Naive B cell (primary cell): Measurements from ENCODE around the gene FLNB. TPM values are rescaled to one million over a fixed set of nuclear protein-coding genes. Genes with fewer than 3 reads are reported as not detected.

Experiments used
- ATAC-seq, 2 donors: fragments of 150-1000 bp; cut with Tn5 transposase; 2 replicates each; pipeline ENCODE4 v1.10.0; 2021; ENCODE audit warnings: low read depth in 2 of 2, mild to moderate bottlenecking in 2 of 2, moderate library complexity in 2 of 2
- DNase-seq: peaks from one replicate; pipeline ENCODE4 v3.0.0; 2022
- H3K27ac Mint-ChIP-seq, 6 donors: one replicate each; pipeline ENCODE4 v1.8.0; 2020 to 2022; ENCODE audit warnings: mild to moderate bottlenecking in 6 of 6, mixed read lengths in 6 of 6, moderate library complexity in 5 of 6, inconsistent platforms in 2 of 6
- H3K27me3 Mint-ChIP-seq, 3 donors: one replicate each; pipeline ENCODE4 v1.8.0; 2021 to 2022; ENCODE audit warnings: mixed read lengths in 3 of 3, mild to moderate bottlenecking in 1 of 3
- H3K36me3 Mint-ChIP-seq, 2 donors: one replicate each; pipeline ENCODE4 v1.8.0; 2020 to 2022; ENCODE audit warnings: mixed read lengths in 2 of 2, inconsistent platforms in 1 of 2, mild to moderate bottlenecking in 1 of 2
- H3K4me1 Mint-ChIP-seq, 3 donors: one replicate each; pipeline ENCODE4 v1.8.0; 2020 to 2022; ENCODE audit warnings: mixed read lengths in 3 of 3, inconsistent platforms in 1 of 3, mild to moderate bottlenecking in 1 of 3, moderate library complexity in 1 of 3
- H3K4me3 Mint-ChIP-seq, 8 donors: one replicate each; pipeline ENCODE4 v1.8.0; 2020 to 2022; ENCODE audit warnings: mild to moderate bottlenecking in 8 of 8, mixed read lengths in 8 of 8, moderate library complexity in 8 of 8, inconsistent platforms in 2 of 8
- H3K9me3 Mint-ChIP-seq, 7 donors: one replicate each; pipeline ENCODE4 v1.8.0; 2020 to 2022; ENCODE audit warnings: mixed read lengths in 7 of 7, mild to moderate bottlenecking in 5 of 7, inconsistent platforms in 2 of 7, moderate library complexity in 1 of 7
- polyA plus RNA-seq, 6 donors: library from polyadenylated mRNA; unstranded; fragments of 300-500 nt; fragmentation: Illumina TruSeq; gene quantifications; one replicate each; pipeline ENCODE4 v1.2.3, GENCODE V29; 2021; ENCODE audit warnings: low read depth in 6 of 6

The FLNB gene
- polyA plus RNA-seq, 6 donors from 2014 or later: 3.2 to 14.6 (median 9.7) TPM

DNA sequence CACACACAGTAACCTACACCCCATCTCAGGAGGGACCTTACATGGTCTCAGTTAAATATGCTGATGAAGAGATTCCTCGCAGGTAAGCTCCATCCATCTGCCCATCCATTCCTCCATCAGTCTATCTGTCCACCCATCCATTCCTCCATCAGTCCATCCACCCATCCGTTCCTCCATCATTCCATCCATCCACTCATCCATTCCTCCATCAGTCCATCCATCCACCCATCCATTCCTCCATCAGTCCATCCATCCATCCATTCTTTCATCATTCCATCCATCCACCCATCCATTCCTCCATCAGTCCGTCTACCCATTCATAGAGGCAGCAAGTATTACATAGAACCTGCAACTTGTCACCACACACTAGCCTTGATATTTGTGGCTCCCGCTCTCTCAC, 124.6 kb downstream of the FLNB start:
- Mint-ChIP-seq H3K27me3 (no peaks in the 10 kb centered on the region), H3K4me3 (no peak overlapping the region), H3K36me3 (peaks cover 28 to 44% of the 10 kb centered on the region in 2 donors), H3K9me3 (peaks cover 0 to 2% (median 0%) of the 10 kb centered on the region in 7 donors), H3K27ac (peak overlapping the region in 1 of 6 donors; percentile 55), H3K4me1 (peaks cover 0 to 3% (median 0%) of the 10 kb centered on the region in 3 donors)
- ATAC-seq: no peak
- DNase-seq: no peak

DNA sequence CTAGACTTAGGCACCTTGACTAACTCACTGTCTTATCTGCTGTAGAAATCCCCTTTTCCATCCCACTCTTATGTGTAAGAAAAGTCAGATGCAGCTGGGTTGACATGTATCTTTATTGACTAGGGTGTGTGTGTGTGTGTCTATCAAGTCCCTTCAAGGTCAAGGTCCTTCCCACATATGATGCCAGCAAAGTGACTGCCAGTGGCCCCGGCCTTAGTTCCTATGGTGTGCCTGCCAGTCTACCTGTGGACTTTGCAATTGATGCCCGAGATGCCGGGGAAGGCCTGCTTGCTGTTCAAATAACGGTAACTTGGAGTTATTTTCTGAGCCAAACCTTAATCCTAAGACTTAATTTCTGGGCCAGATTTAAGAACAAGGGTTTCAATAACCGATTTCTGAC, 126.2 kb downstream of the FLNB start:
- no peaks in the 10 kb centered on the region for H3K27me3 Mint-ChIP-seq
- H3K27ac Mint-ChIP-seq: no peak overlapping the region
- no peak for DNase-seq
- ATAC-seq: no peak
- H3K4me1 Mint-ChIP-seq: peaks cover 0 to 3% (median 0%) of the 10 kb centered on the region in 3 donors
- no peaks in the 10 kb centered on the region for H3K9me3 Mint-ChIP-seq
- no peak overlapping the region for H3K4me3 Mint-ChIP-seq
- peaks cover 22 to 48% of the 10 kb centered on the region in 2 donors for H3K36me3 Mint-ChIP-seq

DNA sequence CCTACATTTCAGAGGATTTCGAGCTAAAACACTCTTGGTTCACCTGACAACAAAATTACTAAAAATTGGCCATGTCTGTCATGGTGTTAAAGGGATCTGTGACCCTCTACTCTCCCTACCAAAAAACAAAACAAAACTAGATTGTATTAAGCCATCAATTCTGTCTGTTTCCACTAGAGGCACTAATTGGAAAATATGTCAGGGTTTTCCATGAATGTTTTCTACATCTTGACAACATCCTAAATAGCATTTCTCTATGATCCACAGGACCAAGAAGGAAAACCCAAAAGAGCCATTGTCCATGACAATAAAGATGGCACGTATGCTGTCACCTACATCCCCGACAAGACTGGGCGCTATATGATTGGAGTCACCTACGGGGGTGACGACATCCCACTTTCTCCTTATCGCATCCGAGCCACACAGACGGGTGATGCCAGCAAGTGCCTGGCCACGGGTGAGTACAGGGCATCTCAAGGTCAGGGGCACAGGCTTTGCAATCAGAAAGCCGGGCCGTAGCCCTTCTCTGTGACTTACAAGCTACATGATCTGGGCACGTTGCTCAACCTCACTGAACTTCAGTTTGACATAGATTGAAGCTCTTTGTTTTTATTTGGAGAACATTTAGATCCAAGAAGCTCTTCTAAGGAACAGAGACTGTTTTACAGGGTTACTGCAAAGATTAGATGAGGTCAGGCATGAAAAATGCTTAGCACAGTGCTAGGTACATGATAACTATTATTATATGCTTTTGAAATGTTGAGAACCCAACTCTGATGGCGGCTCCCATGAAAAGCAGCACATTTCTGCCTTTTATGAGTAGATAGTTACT, 127.7 kb downstream of the FLNB start:
- Mint-ChIP-seq H3K9me3 (no peaks in the 10 kb centered on the region), H3K27me3 (no peaks in the 10 kb centered on the region), H3K27ac (peak overlapping the region in 1 of 6 donors; percentile 46), H3K4me3 (no peak overlapping the region), H3K4me1 (no peaks in the 10 kb centered on the region), H3K36me3 (peaks cover 28 to 55% of the 10 kb centered on the region in 2 donors)
- ATAC-seq (no peak), DNase-seq (no peak)

DNA sequence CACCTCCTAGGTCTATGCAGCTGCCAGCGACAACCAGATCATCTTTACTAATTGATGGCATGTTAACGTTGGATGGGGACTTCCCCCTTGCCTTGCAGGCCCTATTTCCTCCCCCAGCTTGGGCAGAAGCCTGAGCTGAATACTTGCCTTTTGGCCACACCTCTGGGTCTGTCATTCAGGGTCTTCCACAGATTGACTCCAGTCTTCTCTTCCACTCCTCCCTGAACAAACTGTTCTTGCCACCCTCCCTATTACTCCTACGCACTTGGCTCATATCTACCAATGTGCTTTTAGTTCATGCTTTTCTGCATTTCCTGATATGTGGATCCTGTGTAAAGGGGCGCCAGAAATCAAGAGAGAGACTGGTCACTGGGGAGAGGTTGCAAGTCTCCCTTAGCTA, 129.1 kb downstream of the FLNB start:
- peaks cover 41% of the 10 kb centered on the region in 2 donors for H3K36me3 Mint-ChIP-seq
- H3K9me3 Mint-ChIP-seq: no peaks in the 10 kb centered on the region
- no peak for DNase-seq
- H3K27me3 Mint-ChIP-seq: no peaks in the 10 kb centered on the region
- peak overlapping the region in 3 of 6 donors; percentile 15 to 77 (median 16) for H3K27ac Mint-ChIP-seq
- H3K4me3 Mint-ChIP-seq: no peak overlapping the region
- H3K4me1 Mint-ChIP-seq: no peaks in the 10 kb centered on the region
- no peak for ATAC-seq

DNA sequence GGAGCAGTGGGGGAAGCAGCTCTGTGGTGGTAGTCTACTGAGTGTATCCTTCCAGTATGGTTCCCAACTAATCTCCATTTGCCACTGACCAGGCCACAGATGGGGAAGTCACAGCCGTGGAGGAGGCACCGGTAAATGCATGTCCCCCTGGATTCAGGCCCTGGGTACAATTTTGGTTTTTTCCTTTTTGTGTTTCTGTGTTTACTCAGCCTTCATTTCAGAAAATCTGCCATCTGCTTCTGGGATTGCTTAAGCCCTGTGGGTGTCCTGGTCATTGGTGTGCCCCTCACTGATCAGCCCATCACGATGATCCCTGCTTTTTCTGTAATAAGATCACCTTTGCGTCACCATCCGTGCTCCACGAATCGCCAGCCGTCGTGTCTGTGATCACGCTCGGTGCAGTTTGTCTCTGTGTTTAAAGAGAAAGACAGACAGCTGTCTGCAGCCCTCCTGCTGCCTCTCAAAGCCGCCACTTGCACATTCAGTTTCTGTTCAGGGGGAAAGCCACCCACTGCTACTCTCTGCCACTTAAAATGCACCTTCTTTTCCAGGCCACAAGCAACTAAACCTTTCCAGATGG, 133.6 kb downstream of the FLNB start:
- Mint-ChIP-seq H3K27me3 (no peaks in the 10 kb centered on the region), H3K4me3 (no peak overlapping the region), H3K9me3 (no peaks in the 10 kb centered on the region), H3K27ac (peak overlapping the region in 3 of 6 donors; percentile 26 to 58 (median 26)), H3K36me3 (peaks cover 43 to 48% of the 10 kb centered on the region in 2 donors), H3K4me1 (no peaks in the 10 kb centered on the region)
- ATAC-seq: no peak
- DNase-seq: no peak

DNA sequence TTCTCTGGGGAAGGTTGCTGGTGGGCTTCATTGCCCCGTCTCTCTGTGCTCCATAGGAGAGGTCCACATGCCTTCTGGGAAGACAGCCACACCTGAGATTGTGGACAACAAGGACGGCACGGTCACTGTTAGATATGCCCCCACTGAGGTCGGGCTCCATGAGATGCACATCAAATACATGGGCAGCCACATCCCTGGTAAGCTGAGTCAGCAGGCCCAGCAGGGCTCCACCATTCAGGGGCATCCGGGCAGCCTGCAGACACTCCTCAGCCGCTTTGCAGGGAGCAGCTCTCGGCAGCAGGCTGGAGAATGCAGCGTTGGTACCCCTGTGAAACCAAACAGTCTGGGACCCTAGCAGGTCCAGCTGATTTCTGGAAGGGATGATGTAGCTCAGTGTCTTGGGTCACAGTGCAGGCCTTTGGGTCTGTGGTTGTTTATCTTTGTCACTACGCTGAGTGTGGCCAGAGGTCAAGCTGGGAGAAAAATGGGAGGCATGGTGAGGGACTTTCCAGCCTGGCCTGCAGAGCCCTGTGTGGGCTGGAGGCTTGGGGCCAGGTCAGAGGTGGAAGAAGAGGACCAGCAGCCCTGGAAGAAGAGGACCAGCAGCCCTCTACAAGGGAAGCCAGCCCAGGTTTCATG, 135.3 kb downstream of the FLNB start:
- no peaks in the 10 kb centered on the region for H3K9me3 Mint-ChIP-seq
- no peak overlapping the region for H3K27ac Mint-ChIP-seq
- peak overlapping the region in 1 of 8 donors; percentile 62 for H3K4me3 Mint-ChIP-seq
- no peaks in the 10 kb centered on the region for H3K27me3 Mint-ChIP-seq
- no peaks in the 10 kb centered on the region for H3K4me1 Mint-ChIP-seq
- no peak for DNase-seq
- ATAC-seq: no peak
- peaks cover 39 to 40% of the 10 kb centered on the region in 2 donors for H3K36me3 Mint-ChIP-seq

DNA sequence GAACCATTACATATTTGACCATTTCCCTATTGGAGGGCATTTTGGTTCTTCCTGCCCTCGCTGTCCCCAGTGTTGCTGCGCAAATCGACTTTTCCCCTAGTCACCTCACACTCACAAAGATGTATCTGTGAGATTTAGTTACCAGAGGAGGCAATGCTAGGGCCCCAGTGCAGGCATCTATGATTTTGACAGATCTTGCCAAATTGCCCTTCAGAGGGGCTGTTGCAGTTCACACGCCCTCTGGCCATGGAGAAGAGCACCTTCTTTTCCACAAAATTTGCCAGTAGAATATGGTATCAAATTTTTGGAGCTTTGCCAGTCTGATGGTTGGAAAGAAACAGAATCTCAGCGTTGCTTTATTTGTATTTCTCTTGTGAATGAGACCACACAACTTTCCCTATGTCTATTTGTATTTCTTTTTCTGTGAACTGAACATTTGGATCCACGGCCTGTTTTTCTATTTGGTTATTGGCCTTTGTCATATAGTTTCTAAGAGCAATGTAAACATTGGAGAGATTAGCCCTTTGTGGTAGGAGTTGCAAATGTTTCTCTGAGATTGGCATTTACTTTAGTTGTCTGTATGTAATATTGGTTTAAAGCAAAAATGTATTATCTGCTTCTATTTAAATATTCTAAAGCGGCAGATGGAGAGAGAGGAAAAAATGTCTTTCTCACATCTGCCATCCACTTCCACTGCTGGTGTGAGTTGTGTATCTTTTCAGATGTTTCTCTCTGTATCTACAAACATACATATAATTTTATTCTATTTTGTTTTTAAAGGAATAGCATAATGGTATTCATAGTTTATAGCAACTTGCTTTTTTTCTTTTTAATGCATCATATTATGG, 136.5 kb downstream of the FLNB start:
- H3K4me3 Mint-ChIP-seq: no peak overlapping the region
- no peak for ATAC-seq
- H3K27ac Mint-ChIP-seq: peak overlapping the region in 2 of 6 donors; percentile 49 to 56
- no peaks in the 10 kb centered on the region for H3K4me1 Mint-ChIP-seq
- H3K36me3 Mint-ChIP-seq: peaks cover 37 to 52% of the 10 kb centered on the region in 2 donors
- H3K9me3 Mint-ChIP-seq: no peaks in the 10 kb centered on the region
- no peak for DNase-seq
- H3K27me3 Mint-ChIP-seq: no peaks in the 10 kb centered on the region

DNA sequence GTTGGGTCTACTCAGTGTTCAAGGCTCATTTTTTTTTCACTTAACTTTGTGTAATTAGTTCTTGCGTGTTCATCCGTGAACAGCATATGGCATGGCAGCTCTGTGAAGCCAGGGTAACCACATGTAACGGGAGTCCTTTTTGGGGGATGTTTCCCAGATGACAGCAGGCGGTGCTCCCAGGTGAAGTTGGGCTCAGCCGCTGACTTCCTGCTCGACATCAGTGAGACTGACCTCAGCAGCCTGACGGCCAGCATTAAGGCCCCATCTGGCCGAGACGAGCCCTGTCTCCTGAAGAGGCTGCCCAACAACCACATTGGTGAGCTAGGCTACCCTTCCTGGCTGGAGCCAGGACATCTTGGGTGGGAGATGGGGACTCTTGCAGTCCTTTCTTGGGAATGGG, 139.8 kb downstream of the FLNB start:
- no peaks in the 10 kb centered on the region for H3K27me3 Mint-ChIP-seq
- DNase-seq (no peak), ATAC-seq (no peak)
- H3K27ac Mint-ChIP-seq: no peak overlapping the region
- peaks cover 28 to 51% of the 10 kb centered on the region in 2 donors for H3K36me3 Mint-ChIP-seq
- no peaks in the 10 kb centered on the region for H3K4me1 Mint-ChIP-seq
- H3K9me3 Mint-ChIP-seq: no peaks in the 10 kb centered on the region
- H3K4me3 Mint-ChIP-seq: no peak overlapping the region

DNA sequence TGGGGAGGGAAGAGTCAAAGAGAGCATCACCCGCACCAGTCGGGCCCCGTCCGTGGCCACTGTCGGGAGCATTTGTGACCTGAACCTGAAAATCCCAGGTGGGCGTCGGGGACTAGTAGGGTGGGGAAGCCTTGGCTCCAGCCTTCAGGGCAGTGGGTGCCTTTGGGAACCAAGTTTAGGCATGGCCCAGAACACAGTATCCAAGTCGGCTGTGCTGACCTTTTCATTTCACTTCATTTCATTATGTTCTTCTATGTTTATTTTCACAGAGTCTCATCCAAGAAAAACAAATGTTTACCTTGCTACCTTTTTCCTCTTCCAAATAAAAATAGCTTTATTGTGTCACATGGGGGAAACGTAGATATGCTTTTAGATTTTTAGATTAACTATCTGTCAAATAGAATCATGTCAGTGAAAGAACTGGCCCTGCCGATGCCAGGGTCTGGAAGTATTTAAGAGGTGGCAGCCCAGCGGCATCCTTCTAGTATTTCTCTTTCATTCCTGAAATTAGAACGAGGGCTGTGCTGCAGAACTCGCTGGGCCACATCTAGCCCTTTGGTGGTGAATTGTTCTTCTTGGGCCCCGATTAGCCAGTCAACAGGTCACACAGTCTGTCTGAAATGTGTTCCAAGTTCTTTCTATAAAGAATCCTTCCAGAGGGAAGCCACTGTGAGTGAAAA, 142.0 kb downstream of the FLNB start:
- peaks cover 32 to 39% of the 10 kb centered on the region in 2 donors for H3K36me3 Mint-ChIP-seq
- no peaks in the 10 kb centered on the region for H3K9me3 Mint-ChIP-seq
- H3K27me3 Mint-ChIP-seq: no peaks in the 10 kb centered on the region
- no peak overlapping the region for H3K27ac Mint-ChIP-seq
- no peak for ATAC-seq
- DNase-seq: no peak
- no peak overlapping the region for H3K4me3 Mint-ChIP-seq
- H3K4me1 Mint-ChIP-seq: no peaks in the 10 kb centered on the region

DNA sequence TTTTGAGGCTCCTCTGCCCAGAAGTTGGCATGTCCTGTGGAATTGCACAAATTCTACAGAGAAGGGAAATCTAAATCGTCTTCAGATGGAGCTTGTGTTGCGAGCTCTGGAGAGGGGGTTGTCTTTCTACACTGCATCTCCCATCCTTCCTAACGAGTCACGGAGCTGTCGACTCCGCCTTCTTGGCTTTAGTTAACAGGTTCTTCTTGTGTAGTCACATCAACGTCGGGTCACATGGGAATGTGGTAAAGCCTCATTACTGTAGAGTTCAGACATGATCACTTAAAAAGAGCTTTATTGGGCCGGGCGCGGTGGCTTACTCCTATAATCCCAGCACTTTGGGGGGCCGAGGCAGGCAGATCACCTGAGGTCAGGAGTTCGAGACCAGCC, 142.6 kb downstream of the FLNB start:
- no peaks in the 10 kb centered on the region for H3K9me3 Mint-ChIP-seq
- DNase-seq (no peak), ATAC-seq (no peak)
- H3K4me1 Mint-ChIP-seq: no peaks in the 10 kb centered on the region
- H3K4me3 Mint-ChIP-seq: no peak overlapping the region
- H3K27me3 Mint-ChIP-seq: no peaks in the 10 kb centered on the region
- peak overlapping the region in 1 of 6 donors; percentile 65 for H3K27ac Mint-ChIP-seq
- peaks cover 32 to 39% of the 10 kb centered on the region in 2 donors for H3K36me3 Mint-ChIP-seq

DNA sequence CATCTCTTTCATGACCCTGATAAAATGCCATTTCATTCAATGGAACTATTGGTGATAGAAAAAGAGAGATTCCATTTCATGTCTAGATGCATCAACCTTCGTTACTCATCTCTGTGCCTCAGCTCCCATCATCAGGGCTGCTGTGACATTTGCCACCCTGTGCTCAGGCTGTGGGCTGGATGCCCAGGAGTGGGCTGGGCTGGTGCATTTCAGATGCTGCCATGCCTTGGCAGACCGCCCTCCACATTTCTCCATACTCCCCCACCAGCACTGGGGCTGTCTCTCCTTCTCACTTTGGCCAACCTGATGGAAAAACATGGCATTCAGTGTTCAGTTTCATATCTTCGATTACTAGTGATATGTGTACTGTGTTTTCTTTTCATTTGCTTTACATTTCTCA, 143.4 kb downstream of the FLNB start:
- ATAC-seq (no peak), DNase-seq (no peak)
- H3K27me3 Mint-ChIP-seq: no peaks in the 10 kb centered on the region
- H3K4me1 Mint-ChIP-seq: no peaks in the 10 kb centered on the region
- H3K4me3 Mint-ChIP-seq: no peak overlapping the region
- peak overlapping the region in 1 of 6 donors; percentile 30 for H3K27ac Mint-ChIP-seq
- H3K9me3 Mint-ChIP-seq: no peaks in the 10 kb centered on the region
- H3K36me3 Mint-ChIP-seq: peaks cover 28 to 34% of the 10 kb centered on the region in 2 donors

DNA sequence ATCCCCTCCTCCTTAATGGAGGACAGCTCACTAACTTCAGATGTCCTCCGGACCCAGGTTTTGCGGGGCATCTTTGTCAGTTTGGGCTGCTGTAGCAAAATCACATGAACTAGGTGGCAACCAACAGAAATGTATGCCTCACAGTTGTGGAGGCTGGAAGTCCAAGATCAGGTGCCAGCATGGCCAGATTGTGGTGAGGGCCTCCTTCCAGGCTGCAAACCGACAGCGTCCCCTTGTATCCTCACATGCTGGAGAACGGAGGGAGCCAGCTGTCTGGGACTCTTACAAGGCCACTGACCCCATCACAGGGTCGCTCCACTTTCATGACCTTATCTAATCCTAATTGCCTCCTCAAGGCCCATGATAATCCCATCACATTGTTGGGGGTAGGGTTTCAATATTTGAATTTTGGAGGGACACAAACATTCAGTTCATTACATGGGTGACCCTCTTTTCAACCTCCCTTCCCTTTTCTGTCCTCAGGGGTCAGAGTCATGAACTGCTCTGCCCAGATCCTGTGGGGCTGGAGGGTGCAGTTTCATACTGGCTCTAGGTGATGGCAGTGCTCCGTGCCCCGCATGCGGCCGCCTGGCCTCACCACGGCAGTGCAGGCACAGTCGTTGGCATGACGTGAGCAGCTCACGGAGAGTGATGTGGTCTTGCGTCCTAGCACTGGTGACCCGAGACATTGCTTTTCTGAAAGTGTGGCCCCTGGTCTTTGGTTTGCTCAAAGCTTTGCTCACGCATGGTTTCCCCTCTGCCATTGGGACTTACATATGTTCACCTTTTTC, 144.2 kb downstream of the FLNB start:
- peak overlapping the region in 1 of 6 donors; percentile 48 for H3K27ac Mint-ChIP-seq
- no peaks in the 10 kb centered on the region for H3K27me3 Mint-ChIP-seq
- no peaks in the 10 kb centered on the region for H3K4me1 Mint-ChIP-seq
- no peak overlapping the region for H3K4me3 Mint-ChIP-seq
- no peak for ATAC-seq
- H3K9me3 Mint-ChIP-seq: no peaks in the 10 kb centered on the region
- no peak for DNase-seq
- peaks cover 23 to 29% of the 10 kb centered on the region in 2 donors for H3K36me3 Mint-ChIP-seq
